Measurements from ENCODE around the gene CDH26. TPM values are rescaled to one million over a fixed set of nuclear protein-coding genes. Genes with fewer than 3 reads are reported as not detected.

Gene CDH26
- total and polyA plus RNA-seq, 2 of the 13 experiments (the other 11 are each of a cell fraction or from before 2014, with no cell fraction given), result 0.40 to 1.1 TPM

DNA sequence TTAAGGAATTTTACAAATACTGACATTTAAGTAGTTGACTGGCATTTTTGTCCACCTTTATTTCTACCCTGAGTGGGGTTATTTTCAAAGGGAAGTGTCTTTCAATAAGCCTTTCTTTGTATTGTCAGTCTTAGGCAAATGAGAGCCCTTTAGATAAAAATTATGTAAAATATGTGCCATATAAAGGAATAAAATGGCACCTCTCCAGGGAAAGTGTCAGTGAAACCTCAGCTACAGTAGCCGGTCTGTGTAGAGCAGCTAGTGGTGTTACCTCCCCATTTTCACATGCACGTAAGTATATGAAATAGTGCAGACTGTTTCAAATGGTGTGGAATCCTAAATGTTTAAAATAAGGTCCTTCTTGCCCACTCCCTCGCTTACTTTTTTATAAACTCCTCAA, 13.0 kb upstream of the CDH26 start (continued):
- TF ChIP-seq, protein P1, sequence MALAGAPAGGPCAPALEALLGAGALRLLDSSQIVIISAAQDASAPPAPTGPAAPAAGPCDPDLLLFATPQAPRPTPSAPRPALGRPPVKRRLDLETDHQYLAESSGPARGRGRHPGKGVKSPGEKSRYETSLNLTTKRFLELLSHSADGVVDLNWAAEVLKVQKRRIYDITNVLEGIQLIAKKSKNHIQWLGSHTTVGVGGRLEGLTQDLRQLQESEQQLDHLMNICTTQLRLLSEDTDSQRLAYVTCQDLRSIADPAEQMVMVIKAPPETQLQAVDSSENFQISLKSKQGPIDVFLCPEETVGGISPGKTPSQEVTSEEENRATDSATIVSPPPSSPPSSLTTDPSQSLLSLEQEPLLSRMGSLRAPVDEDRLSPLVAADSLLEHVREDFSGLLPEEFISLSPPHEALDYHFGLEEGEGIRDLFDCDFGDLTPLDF (CRISPR knock-in tag; IDR thresholded peaks at IDR 0.05), result no peak
- no peak for TF ChIP-seq MXI1 (IDR thresholded peaks at IDR 0.05; ENCODE audit: borderline replicate concordance, low read depth, low read length)
- TF ChIP-seq ZNF746 (CRISPR knock-in tag; IDR thresholded peaks at IDR 0.05), result no peak
- TF ChIP-seq ZNF589 (CRISPR knock-in tag; conservative IDR thresholded peaks at IDR 0.05), result no peak
- no peak for TF ChIP-seq YEATS4 (CRISPR knock-in tag; IDR thresholded peaks at IDR 0.05; ENCODE audit: borderline replicate concordance)

GRCh38 chr20:59945731-59946130, 12.5 kb upstream of the CDH26 start:
- FAIRE-seq, result no peak
- H3K36me3 ChIP-seq (replicated peaks in 1 of 2; ENCODE audit: control insufficient read depth in 1 of 2, insufficient read depth in 2 of 2, low read length in 2 of 2), result peaks cover 8 to 17% of the 10 kb centered on the region in 2 experiments; a peak in 4 of 5 replicates
- no peak for DNase-seq (ENCODE audit: low spot score)
- H3K27me3 ChIP-seq (ENCODE audit: control insufficient read depth in 1 of 2, insufficient read depth in 2 of 2, low read length in 2 of 2), result no peaks in the 10 kb centered on the region; a peak in 1 of 5 replicates
- no peak overlapping the region for H3K9ac ChIP-seq (ENCODE audit: insufficient read depth, low read depth, low read length)
- intact Hi-C loops (cut with micrococcal nuclease; ENCODE audit: unreplicated experiment) (no loop called here), in situ Hi-C loops (cut with HindIII; ENCODE audit: extremely low pct_ligation_motif_present, low pct_unique_long_range_greater_than_20kb) (no loop called here)
- no peak overlapping the region for H3K4me3 ChIP-seq (replicated peaks in 1 of 3; ENCODE audit: insufficient read depth in 1 of 3, low read depth in 2 of 3, low read length in 3 of 3)
- H3K79me2 ChIP-seq (ENCODE audit: insufficient read depth, low read length), result peaks cover 11% of the 10 kb centered on the region
- BruUV-seq (replicated peaks), result no TSS peak
- no peak overlapping the region for H3K27ac ChIP-seq (ENCODE audit: extremely low read length, insufficient read depth, low read length)
- no peak overlapping the region for H2AFZ ChIP-seq (ENCODE audit: low read length)
- WGBS (ENCODE audit: low lambda C conversion rate), result 95% methylated on average over 2 of the region's 2 CpGs
- no peaks in the 10 kb centered on the region for H4K20me1 ChIP-seq (ENCODE audit: insufficient read depth, low read length)
- no peak overlapping the region for H3K4me2 ChIP-seq (ENCODE audit: low read depth, low read length)
- no peak for TF ChIP-seq ZNF772 (CRISPR knock-in tag; IDR thresholded peaks at IDR 0.05)
- TF ChIP-seq MTA3 (CRISPR knock-in tag; IDR thresholded peaks at IDR 0.05), result no peak
- TF ChIP-seq ZNF816 (CRISPR knock-in tag; IDR thresholded peaks at IDR 0.05; ENCODE audit: borderline replicate concordance), result no peak
- no peak for TF ChIP-seq MBD4 (IDR thresholded peaks at IDR 0.05; ENCODE audit: borderline replicate concordance, low read length)
- TF ChIP-seq ZKSCAN1 (IDR thresholded peaks at IDR 0.05; ENCODE audit: low read length), result no peak
- no peak for TF ChIP-seq ZNF7 (CRISPR knock-in tag; IDR thresholded peaks at IDR 0.05)
- TF ChIP-seq ATF7-NPFF (CRISPR knock-in tag; IDR thresholded peaks at IDR 0.05; ENCODE audit: low read depth), result no peak
- no peak for TF ChIP-seq TBX2 (CRISPR knock-in tag; IDR thresholded peaks at IDR 0.05; ENCODE audit: borderline replicate concordance)
- TF ChIP-seq ZNF280D (CRISPR knock-in tag; IDR thresholded peaks at IDR 0.05), result no peak
- TF ChIP-seq ZBTB37 (CRISPR knock-in tag; IDR thresholded peaks at IDR 0.05), result no peak
- TF ChIP-seq, protein P2, sequence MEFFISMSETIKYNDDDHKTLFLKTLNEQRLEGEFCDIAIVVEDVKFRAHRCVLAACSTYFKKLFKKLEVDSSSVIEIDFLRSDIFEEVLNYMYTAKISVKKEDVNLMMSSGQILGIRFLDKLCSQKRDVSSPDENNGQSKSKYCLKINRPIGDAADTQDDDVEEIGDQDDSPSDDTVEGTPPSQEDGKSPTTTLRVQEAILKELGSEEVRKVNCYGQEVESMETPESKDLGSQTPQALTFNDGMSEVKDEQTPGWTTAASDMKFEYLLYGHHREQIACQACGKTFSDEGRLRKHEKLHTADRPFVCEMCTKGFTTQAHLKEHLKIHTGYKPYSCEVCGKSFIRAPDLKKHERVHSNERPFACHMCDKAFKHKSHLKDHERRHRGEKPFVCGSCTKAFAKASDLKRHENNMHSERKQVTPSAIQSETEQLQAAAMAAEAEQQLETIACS (CRISPR knock-in tag; IDR thresholded peaks at IDR 0.05), result no peak
- peaks cover 13% of the 10 kb centered on the region for H3K4me1 ChIP-seq (ENCODE audit: insufficient read depth, low read length)
- CTCF ChIA-PET (ENCODE audit: low intra/inter-chr PET ratio, low total read pairs), result no interaction called here
- H3K9me3 ChIP-seq (ENCODE audit: low read length), result no peaks in the 10 kb centered on the region
- ATAC-seq, result no peak
- POLR2A ChIA-PET, result no interaction called here

Measured in HepG2 (cell line).